ENCODE data around the gene MAD1L1.

MAD1L1 gene

GRCh38 chr7:1952781-1953180, 280.0 kb downstream of the MAD1L1 start:
- TF ChIP-seq ZFX (IDR thresholded peaks at IDR 0.05) (no peak), CTCF (conservative IDR thresholded peaks at IDR 0.05) (no peak)
- H3K27ac ChIP-seq: no peak overlapping the region

- TF ChIP-seq ZFX (IDR thresholded peaks at IDR 0.05): no peak
- TF ChIP-seq CTCF (conservative IDR thresholded peaks at IDR 0.05): no peak
- H3K27ac ChIP-seq: no peak overlapping the region
Observed at GRCh38 chr7:1952169-1952760, 280.5 kb downstream of the MAD1L1 start.

- TF ChIP-seq CTCF (conservative IDR thresholded peaks at IDR 0.05) (no peak), ZFX (IDR thresholded peaks at IDR 0.05) (no peak)
- H3K27ac ChIP-seq: no peak overlapping the region
Observed at GRCh38 chr7:1951600-1951999, 281.1 kb downstream of the MAD1L1 start.

DNA sequence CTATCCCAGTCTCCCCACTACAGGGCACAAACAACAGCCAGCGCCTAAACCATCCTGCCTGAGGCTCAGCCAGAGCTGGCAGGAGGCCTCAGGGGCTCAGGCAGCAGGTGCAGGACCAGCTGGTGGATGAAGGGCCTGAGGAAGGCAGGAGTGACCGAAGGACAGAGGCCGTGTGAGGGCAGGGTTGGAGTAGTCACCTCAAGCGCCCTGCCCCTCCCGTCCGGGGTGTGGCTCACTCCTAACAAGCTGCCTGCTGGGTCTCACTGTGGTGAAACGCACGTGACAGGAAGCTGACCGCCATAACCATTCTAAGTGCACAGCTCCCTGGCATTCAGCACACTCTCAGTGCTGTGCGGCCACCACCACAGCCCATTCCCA, 281.6 kb downstream of the MAD1L1 start:
- no peak overlapping the region for H3K27ac ChIP-seq
- TF ChIP-seq ZFX (IDR thresholded peaks at IDR 0.05): no peak
- TF ChIP-seq CTCF (conservative IDR thresholded peaks at IDR 0.05): no peak

GRCh38 chr7:1950452-1951158, 282.1 kb downstream of the MAD1L1 start:
- no peak overlapping the region for H3K27ac ChIP-seq
- TF ChIP-seq CTCF (conservative IDR thresholded peaks at IDR 0.05) (no peak), ZFX (IDR thresholded peaks at IDR 0.05) (no peak)

DNA sequence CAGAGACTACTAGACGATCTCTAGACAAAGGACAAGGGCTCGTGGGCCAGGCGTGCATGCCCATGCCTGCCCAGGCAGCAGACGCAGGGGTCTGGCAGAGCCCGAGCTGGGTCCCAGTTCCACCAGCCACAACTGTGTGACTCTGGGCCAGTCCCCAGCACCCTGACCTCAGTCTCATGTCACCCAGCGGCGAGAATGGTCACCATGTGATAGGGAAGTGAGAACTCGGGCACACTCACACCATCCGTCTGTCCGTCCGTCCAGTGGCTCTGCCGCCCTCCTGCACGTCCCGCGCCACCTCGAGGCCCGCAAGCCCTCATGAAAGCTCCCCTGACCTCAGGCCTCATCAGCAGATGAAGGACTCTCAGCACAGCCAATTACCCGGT, 282.7 kb downstream of the MAD1L1 start:
- H3K27ac ChIP-seq: no peak overlapping the region
- TF ChIP-seq CTCF (conservative IDR thresholded peaks at IDR 0.05) (no peak), ZFX (IDR thresholded peaks at IDR 0.05) (no peak)

- TF ChIP-seq CTCF (conservative IDR thresholded peaks at IDR 0.05) (no peak), ZFX (IDR thresholded peaks at IDR 0.05) (no peak)
Observed at GRCh38 chr7:1949681-1950055, 283.1 kb downstream of the MAD1L1 start.

More at GRCh38 chr7:1949681-1950055, 283.1 kb downstream of the MAD1L1 start:
- H3K27ac ChIP-seq: no peak overlapping the region

All from C4-2B (cell line).